GM10847 (cell line): ENCODE data around the gene TMEM81.

Source experiments
- POLR2A ChIP-seq: IDR thresholded peaks from 2 replicates; pipeline ENCODE4 v1.6.1; 2011; ENCODE audit not compliant: insufficient read length; ENCODE audit errors: extremely low read depth

The TMEM81 gene

DNA sequence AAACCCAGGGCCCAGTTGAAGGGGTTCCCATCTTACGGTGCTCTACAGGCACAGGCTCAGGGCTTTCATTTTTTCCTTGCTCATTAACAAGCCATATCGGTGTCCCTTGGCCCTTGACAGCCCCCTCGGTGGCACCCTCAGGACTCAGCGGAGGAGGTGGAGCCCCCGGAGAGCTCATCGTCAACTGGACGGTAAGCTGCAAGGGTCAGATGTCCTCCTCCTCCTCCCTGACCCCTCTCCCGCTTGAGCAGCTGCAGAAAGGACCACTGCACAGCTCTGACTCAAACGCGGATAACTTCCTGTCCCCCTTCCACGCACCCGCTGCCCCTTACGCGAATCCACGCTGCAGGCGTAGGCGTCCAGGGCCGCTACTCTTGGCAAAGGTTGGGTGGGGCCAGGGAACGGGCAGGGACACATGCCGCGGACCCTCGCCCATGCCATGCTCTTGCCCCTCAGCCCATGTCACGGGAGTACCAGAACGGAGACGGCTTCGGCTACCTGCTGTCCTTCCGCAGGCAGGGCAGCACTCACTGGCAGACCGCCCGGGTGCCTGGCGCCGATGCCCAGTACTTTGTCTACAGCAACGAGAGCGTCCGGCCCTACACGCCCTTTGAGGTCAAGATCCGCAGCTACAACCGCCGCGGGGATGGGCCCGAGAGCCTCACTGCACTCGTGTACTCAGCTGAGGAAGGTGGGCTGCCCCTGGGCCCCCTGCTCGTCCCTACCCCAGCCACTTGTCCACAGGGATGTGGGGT, 14.7 kb downstream of the TMEM81 start:
- TF ChIP-seq POLR2A: no peak

DNA sequence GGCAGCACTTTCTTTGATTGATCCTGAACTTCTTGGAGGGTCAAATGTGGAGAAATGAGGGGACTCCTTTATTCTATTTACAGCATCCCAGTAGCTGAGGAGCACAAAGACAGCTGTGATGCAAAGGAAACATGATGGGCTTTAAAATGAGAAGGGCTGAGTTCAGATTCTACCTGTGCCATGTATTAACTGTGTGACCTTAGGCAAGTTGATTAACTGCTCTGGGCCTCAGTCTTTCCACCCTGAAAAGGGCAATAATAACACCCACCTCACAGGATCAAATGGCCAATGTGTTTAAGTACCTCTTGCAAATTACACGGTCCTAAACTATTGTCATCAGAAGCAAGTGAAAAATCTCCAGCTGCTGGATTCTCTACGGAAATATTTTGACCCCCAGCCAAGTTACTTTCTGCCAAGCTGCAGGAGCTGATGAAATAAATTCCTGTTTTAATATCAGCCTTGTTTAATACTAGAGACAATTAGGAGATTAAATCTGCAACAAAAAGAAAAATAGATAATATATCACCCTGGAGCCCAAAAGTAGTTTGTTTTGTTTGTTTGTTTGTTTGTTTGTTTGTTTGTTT, 15.7 kb downstream of the TMEM81 start:
- no peak for TF ChIP-seq POLR2A

DNA sequence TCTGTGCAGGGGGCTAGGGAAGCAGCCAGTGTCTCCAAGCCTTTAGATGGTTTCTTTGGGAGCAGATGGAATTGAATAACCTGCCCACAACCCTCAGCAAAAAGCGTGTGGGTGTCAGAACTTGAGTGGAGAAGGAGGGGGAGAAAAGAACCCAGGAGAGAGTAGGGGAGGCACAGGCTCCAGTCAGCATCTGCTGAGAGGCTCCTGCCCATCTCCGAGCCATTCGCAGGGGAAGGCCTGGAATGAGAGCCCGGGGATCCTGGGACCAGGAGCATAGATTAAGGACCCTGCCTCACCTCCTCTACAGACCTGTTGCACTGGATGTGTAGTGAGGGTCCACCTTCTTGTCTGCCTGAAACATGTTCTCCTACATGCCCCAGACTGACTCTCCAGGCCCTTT, 16.3 kb downstream of the TMEM81 start:
- no peak for TF ChIP-seq POLR2A

GRCh38 chr1:205067031-205067430, 17.2 kb downstream of the TMEM81 start:
- no peak for TF ChIP-seq POLR2A

- no peak for TF ChIP-seq POLR2A
Observed at GRCh38 chr1:205066141-205066818, 18.0 kb downstream of the TMEM81 start.

DNA sequence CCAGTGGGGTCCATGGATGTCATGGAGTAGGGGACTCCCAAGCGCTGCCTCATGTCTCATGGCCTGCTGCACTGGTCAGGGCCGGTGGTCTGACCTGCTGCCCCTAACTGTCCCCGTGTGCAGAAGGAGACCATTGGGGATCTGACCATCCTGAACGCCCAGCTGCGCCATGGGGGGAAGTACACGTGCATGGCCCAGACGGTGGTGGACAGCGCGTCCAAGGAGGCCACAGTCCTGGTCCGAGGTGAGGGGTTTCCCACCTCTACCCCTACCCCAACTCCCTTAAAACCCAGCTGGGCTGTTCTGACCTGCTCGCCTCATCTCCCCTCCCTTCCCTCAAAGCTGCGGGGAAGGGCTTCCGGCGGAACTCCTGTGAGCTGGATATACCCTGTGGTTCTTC, 18.6 kb downstream of the TMEM81 start:
- TF ChIP-seq POLR2A: no peak

DNA sequence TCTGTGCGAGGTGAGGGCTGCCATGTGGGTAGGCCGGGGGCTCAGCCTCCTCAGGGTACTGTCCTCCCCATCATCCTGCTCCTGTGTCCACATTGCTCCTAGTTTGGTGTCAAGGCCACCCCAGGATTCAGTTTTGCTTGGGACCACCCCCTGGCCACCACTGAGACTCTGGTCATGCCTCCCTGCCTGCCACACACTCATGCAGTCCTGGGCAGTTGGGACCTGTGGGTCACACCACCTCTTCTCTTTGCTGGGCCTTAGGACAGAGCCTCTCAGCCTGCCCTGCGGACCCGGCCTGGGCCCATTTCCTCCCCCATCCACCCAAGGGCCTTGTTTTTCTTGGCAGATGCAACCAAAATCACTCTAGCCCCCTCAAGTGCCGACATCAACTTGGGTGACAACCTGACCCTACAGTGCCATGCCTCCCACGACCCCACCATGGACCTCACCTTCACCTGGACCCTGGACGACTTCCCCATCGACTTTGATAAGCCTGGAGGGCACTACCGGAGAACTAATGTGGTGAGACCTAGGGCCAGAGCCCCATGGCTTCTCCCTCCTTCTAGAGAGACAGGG, 19.4 kb downstream of the TMEM81 start:
- TF ChIP-seq POLR2A: no peak

GRCh38 chr1:205064301-205064700, 20.0 kb downstream of the TMEM81 start:
- TF ChIP-seq POLR2A: no peak

DNA sequence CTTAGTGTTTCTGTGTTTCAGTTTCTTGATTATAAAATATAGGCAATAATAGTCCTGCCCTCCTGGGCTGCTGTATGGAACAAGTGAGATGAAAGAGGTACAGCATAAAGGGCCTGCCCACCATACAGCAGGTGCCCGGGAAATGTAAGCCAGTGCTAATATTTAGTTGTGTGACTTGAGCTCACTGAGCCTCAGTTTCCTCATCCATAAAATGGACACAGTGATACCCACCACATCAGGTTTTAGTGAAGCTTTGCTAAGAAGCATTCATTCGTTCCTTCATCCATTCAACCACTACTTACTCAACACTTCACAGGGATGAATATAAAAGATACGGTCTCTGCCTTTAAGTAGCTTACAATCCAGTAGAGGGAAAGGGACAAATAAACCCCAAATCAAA, 21.4 kb downstream of the TMEM81 start:
- TF ChIP-seq POLR2A: no peak

GRCh38 chr1:205062319-205062718, 21.9 kb downstream of the TMEM81 start:
- no peak for TF ChIP-seq POLR2A

GRCh38 chr1:205061665-205062069, 22.6 kb downstream of the TMEM81 start:
- TF ChIP-seq POLR2A: no peak

- TF ChIP-seq POLR2A: no peak
Observed at GRCh38 chr1:205061227-205061626, 23.0 kb downstream of the TMEM81 start.

GRCh38 chr1:205060746-205061145, 23.5 kb downstream of the TMEM81 start:
- TF ChIP-seq POLR2A: no peak

DNA sequence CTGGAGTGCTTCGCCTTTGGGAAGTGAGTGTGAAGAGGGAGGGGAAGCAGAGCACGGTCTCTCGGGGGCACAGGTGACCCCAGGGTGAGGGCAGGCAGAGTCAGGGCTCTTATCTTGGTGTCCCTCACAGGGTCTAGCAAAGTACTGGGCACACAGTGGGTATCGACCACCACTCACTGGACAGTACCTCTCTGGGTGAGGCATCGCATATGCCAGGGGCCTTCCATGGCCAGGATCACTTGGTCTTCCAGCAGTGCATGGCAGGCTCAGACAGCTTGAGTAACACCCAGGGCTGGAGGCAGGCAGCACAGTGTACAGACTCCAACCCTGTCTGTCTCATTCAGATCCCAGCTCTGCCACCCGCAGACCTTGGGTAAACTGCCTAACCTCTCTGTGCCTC, 24.6 kb downstream of the TMEM81 start:
- TF ChIP-seq POLR2A: no peak

GRCh38 chr1:205058853-205059252, 25.4 kb downstream of the TMEM81 start:
- no peak for TF ChIP-seq POLR2A
